ENCODE data around the gene CAMKK2. TPM values are rescaled to one million over a fixed set of nuclear protein-coding genes. Genes with fewer than 3 reads are reported as not detected.
"Not testable (repeated sequence)": the region's sequence is repeated elsewhere in the genome, so short reads cannot be mapped to it uniquely, and the experiment has no call there.

CAMKK2 gene
- total and polyA plus RNA-seq, 2 donors from 2014 or later: 16.3 to 35.6 TPM

- H3K4me1 ChIP-seq (ENCODE audit: control insufficient read depth in 2 of 3, insufficient read depth in 2 of 3, low read depth in 1 of 3, low read length in 3 of 3): peaks cover 0 to 9% (median 0%) of the 10 kb centered on the region in 3 donors
- intact Hi-C loops (cut with DNase I): no loop called here
- no peak overlapping the region for H3K27ac ChIP-seq (ENCODE audit: low read depth in 2 of 2, low read length in 2 of 2)
- H3K27me3 ChIP-seq (ENCODE audit: control insufficient read depth, insufficient read depth, low read length): no peaks in the 10 kb centered on the region
- FAIRE-seq: no peak
- no peak overlapping the region for H3K9ac ChIP-seq (ENCODE audit: low read length in 3 of 3)
- H3K36me3 ChIP-seq (ENCODE audit: control insufficient read depth in 2 of 3, insufficient read depth in 3 of 3, low read length in 3 of 3): no peaks in the 10 kb centered on the region
- TF ChIP-seq CTCF (IDR thresholded peaks at IDR 0.05; ENCODE audit: borderline replicate concordance, extremely low read depth, insufficient read depth): no peak
- H3K9me3 ChIP-seq (ENCODE audit: control insufficient read depth in 2 of 3, insufficient read depth in 1 of 3, low read length in 3 of 3): no peaks in the 10 kb centered on the region
- DNase-seq: no peak
- no peak overlapping the region for H3K4me3 ChIP-seq (ENCODE audit: low read length in 3 of 3)
These were observed 3.2 kb upstream of the CAMKK2 start for GRCh38 chr12:121299662-121300061.

- H3K36me3 ChIP-seq (ENCODE audit: control insufficient read depth in 2 of 3, insufficient read depth in 3 of 3, low read length in 3 of 3); H3K4me3 ChIP-seq (ENCODE audit: low read length in 3 of 3); H3K27ac ChIP-seq (ENCODE audit: low read depth in 2 of 2, low read length in 2 of 2); H3K9me3 ChIP-seq (ENCODE audit: control insufficient read depth in 2 of 3, insufficient read depth in 1 of 3, low read length in 3 of 3); H3K9ac ChIP-seq (ENCODE audit: low read length in 3 of 3); H3K27me3 ChIP-seq (ENCODE audit: control insufficient read depth, insufficient read depth, low read length); DNase-seq; intact Hi-C loops (cut with DNase I); FAIRE-seq: not testable (repeated sequence)
- peaks cover 0 to 13% (median 0%) of the 10 kb centered on the region in 3 donors for H3K4me1 ChIP-seq (ENCODE audit: control insufficient read depth in 2 of 3, insufficient read depth in 2 of 3, low read depth in 1 of 3, low read length in 3 of 3)
These were observed 1.9 kb upstream of the CAMKK2 start for GRCh38 chr12:121298411-121298810.

GRCh38 chr12:121297435-121297991, 1.0 kb upstream of the CAMKK2 start:
- peaks cover 0 to 13% (median 0%) of the 10 kb centered on the region in 3 donors for H3K4me1 ChIP-seq (ENCODE audit: control insufficient read depth in 2 of 3, insufficient read depth in 2 of 3, low read depth in 1 of 3, low read length in 3 of 3)
- peak overlapping the region in 1 of 2 donors; percentile 74 for H3K27ac ChIP-seq (ENCODE audit: low read depth in 2 of 2, low read length in 2 of 2)
- peak overlapping the region in 2 of 3 donors; percentile 8 to 77 for H3K9ac ChIP-seq (ENCODE audit: low read length in 3 of 3)
- no peaks in the 10 kb centered on the region for H3K27me3 ChIP-seq (ENCODE audit: control insufficient read depth, insufficient read depth, low read length)
- no peak for TF ChIP-seq CTCF (IDR thresholded peaks at IDR 0.05; ENCODE audit: borderline replicate concordance, extremely low read depth, insufficient read depth)
- DNase-seq (peak in 4 of 5 donors; percentile 42 to 90 (median 70)), FAIRE-seq (no peak)
- intact Hi-C loops (cut with DNase I): no loop called here
- no peaks in the 10 kb centered on the region for H3K36me3 ChIP-seq (ENCODE audit: control insufficient read depth in 2 of 3, insufficient read depth in 3 of 3, low read length in 3 of 3)
- H3K9me3 ChIP-seq (ENCODE audit: control insufficient read depth in 2 of 3, insufficient read depth in 1 of 3, low read length in 3 of 3): no peaks in the 10 kb centered on the region
- H3K4me3 ChIP-seq (ENCODE audit: low read length in 3 of 3): peak overlapping the region; percentile 58 to 74 (median 64)

- intact Hi-C loops (cut with DNase I): no loop called here
- no peaks in the 10 kb centered on the region for H3K9me3 ChIP-seq (ENCODE audit: control insufficient read depth in 2 of 3, insufficient read depth in 1 of 3, low read length in 3 of 3)
- H3K4me3 ChIP-seq (ENCODE audit: low read length in 3 of 3): peak overlapping the region; percentile 54 to 77 (median 76)
- H3K9ac ChIP-seq (ENCODE audit: low read length in 3 of 3): peak overlapping the region; percentile 36 to 92 (median 67)
- H3K27ac ChIP-seq (ENCODE audit: low read depth in 2 of 2, low read length in 2 of 2): peak overlapping the region; percentile 60 to 63
- TF ChIP-seq CTCF (IDR thresholded peaks at IDR 0.05; ENCODE audit: borderline replicate concordance, extremely low read depth, insufficient read depth): no peak
- peak; percentile 28 to 86 (median 47) for DNase-seq
- H3K27me3 ChIP-seq (ENCODE audit: control insufficient read depth, insufficient read depth, low read length): no peaks in the 10 kb centered on the region
- peaks cover 0 to 13% (median 0%) of the 10 kb centered on the region in 3 donors for H3K4me1 ChIP-seq (ENCODE audit: control insufficient read depth in 2 of 3, insufficient read depth in 2 of 3, low read depth in 1 of 3, low read length in 3 of 3)
- no peak for FAIRE-seq
- H3K36me3 ChIP-seq (ENCODE audit: control insufficient read depth in 2 of 3, insufficient read depth in 3 of 3, low read length in 3 of 3): peaks cover 0 to 2% (median 0%) of the 10 kb centered on the region in 3 donors
These were observed 527 bp downstream of the CAMKK2 start for GRCh38 chr12:121295746-121296617.

Measured in kidney (tissue), 14 donors.